Measurements from ENCODE around the gene GOLGA3. TPM values are rescaled to one million over a fixed set of nuclear protein-coding genes. Genes with fewer than 3 reads are reported as not detected.

Gene GOLGA3
- total RNA-seq, 1 donor from 2014 or later = 33.0 TPM

DNA sequence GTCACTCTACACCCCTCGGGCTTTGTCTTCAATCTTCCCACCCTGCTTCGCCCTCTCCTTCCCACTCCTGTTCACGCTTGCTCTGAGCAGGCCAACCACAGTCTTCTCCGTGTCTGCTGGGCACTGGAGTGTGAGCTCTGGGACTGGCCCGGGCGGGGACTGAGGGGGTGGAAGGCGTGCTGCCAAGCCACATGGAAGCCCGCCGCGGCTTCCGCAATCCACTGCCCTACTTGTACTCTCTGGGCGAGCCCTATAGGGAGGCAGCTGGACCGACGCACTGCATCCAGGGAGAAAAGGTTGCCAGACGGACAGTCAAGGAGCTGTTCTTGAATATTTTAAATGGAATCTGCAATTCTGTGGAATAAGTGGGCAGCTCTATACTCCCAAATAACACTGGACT, 24.8 kb downstream of the GOLGA3 start:
- peak; percentile 49 for DNase-seq
- Histone ChIP-seq H3K4me1 (peaks cover 5% of the 10 kb centered on the region), H3K4me3 (no peak overlapping the region), H3K27me3 (ENCODE audit: low read depth) (no peaks in the 10 kb centered on the region), H3K9me3 (replicated peaks) (no peaks in the 10 kb centered on the region), H3K36me3 (peaks cover 89% of the 10 kb centered on the region), H3K27ac (replicated peaks) (no peak overlapping the region)
- no peak for TF ChIP-seq CTCF (IDR thresholded peaks at IDR 0.05; ENCODE audit: borderline replicate concordance)
- intact Hi-C loops (cut with micrococcal nuclease) = no loop called here

DNA sequence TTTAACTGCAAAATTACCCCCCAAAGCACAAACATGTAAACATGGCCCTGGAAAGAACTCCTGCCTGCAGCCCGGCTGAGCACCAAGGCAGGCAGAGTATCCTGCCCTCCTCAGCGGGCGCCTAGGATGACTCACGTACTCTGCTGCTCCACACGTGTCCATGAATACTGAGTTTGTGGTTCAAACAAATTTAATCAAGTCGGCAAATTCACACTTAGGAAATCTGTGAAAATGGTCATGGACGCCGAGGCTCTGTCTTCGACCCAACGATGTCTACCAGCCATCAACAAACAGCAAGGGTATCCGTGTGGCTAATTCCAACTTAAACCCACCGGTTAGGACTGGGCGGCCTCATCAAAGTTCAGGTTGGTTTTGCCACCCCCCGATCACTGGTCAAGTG, 25.5 kb downstream of the GOLGA3 start:
- intact Hi-C loops (cut with micrococcal nuclease) = no loop called here
- Histone ChIP-seq H3K36me3 (peaks cover 91% of the 10 kb centered on the region), H3K27ac (replicated peaks) (no peak overlapping the region), H3K27me3 (ENCODE audit: low read depth) (no peaks in the 10 kb centered on the region), H3K4me3 (no peak overlapping the region), H3K4me1 (peaks cover 5% of the 10 kb centered on the region), H3K9me3 (replicated peaks) (no peaks in the 10 kb centered on the region)
- TF ChIP-seq CTCF (IDR thresholded peaks at IDR 0.05; ENCODE audit: borderline replicate concordance) = no peak
- no peak for DNase-seq

GRCh38 chr12:132801741-132802140, 26.9 kb downstream of the GOLGA3 start:
- TF ChIP-seq CTCF (IDR thresholded peaks at IDR 0.05; ENCODE audit: borderline replicate concordance) = no peak
- no peak overlapping the region for H3K27ac ChIP-seq (replicated peaks)
- no peak for DNase-seq
- no peak overlapping the region for H3K4me3 ChIP-seq
- H3K4me1 ChIP-seq = peaks cover 5% of the 10 kb centered on the region
- intact Hi-C loops (cut with micrococcal nuclease) = no loop called here
- no peaks in the 10 kb centered on the region for H3K9me3 ChIP-seq (replicated peaks)
- no peaks in the 10 kb centered on the region for H3K27me3 ChIP-seq (ENCODE audit: low read depth)
- H3K36me3 ChIP-seq = peaks cover 92% of the 10 kb centered on the region

- no peak for TF ChIP-seq CTCF (IDR thresholded peaks at IDR 0.05; ENCODE audit: borderline replicate concordance)
- Histone ChIP-seq H3K4me3 (no peak overlapping the region), H3K27ac (replicated peaks) (no peak overlapping the region), H3K9me3 (replicated peaks) (no peaks in the 10 kb centered on the region), H3K27me3 (ENCODE audit: low read depth) (no peaks in the 10 kb centered on the region), H3K4me1 (no peaks in the 10 kb centered on the region), H3K36me3 (peaks cover 98% of the 10 kb centered on the region)
- DNase-seq = no peak
- intact Hi-C loops (cut with micrococcal nuclease) = no loop called here
Observed at GRCh38 chr12:132798836-132799235, 29.8 kb downstream of the GOLGA3 start.

GRCh38 chr12:132797820-132798570, 30.7 kb downstream of the GOLGA3 start:
- Histone ChIP-seq H3K4me1 (no peaks in the 10 kb centered on the region), H3K9me3 (replicated peaks) (no peaks in the 10 kb centered on the region), H3K4me3 (no peak overlapping the region), H3K36me3 (peaks cover 93% of the 10 kb centered on the region), H3K27ac (replicated peaks) (no peak overlapping the region), H3K27me3 (ENCODE audit: low read depth) (no peaks in the 10 kb centered on the region)
- DNase-seq = no peak
- intact Hi-C loops (cut with micrococcal nuclease) = no loop called here
- no peak for TF ChIP-seq CTCF (IDR thresholded peaks at IDR 0.05; ENCODE audit: borderline replicate concordance)
